Measurements from ENCODE around the gene ANKFY1.

ANKFY1 gene

GRCh38 chr17:4176808-4177472 lies 86.8 kb downstream of the ANKFY1 start:
- no peak for TF ChIP-seq CTCF (IDR thresholded peaks at IDR 0.05; ENCODE audit: insufficient read depth, low read length, missing control alignments)
- no peak for DNase-seq (ENCODE audit: low read depth, low spot score)
- POLR2A ChIA-PET: no interaction called here
- no peak overlapping the region for H3K4me3 ChIP-seq (ENCODE audit: low read depth, low read length)
- CTCF ChIA-PET: interaction anchor here (0.8 to 1.5 kb wide), 2 partner anchors 10 to 11 kb away, joined by 3 to 4 read pairs; no protein-coding TSS in a partner anchor

DNA sequence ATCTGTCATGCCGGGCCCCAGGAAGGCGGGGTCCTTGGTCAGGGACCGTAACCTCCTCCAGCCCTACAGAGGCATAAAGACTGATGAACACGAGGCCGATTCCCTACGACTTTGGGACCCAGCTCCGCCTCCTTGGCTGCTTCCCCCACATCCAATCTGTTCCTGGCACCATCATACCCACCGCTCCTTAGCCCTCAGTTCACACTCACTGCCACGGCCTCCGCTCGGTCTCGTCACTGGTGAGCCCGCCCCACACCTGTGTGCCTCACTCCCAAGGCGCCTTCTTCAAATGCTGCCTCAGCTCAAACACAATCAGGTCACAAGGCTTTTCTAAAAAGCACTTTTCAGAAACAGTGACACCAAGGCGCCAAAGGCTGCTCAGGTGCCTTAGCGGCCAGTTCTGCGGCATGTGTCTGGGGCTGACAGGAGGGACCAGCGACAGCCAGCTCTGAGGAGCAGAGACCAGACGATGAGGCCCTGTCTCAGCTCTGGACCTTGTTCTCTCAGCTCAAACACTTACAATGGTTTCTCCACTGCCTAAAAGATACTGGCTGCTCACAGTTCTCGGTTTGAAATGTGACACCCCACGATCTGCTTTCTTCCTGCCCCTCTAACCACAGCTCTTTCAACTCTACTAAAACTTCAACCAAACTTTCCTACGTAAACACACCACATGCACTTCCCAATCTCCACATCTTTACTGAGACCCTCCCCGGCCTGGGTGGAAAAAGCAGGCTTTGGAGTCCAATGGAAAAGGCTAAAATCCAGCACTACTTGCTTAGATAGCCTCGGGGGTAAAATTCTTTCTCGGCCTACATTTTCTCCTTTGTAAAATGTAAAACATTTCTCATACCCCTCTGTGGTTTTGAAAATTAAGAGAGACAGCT lies 87.6 kb downstream of the ANKFY1 start:
- no peak overlapping the region for H3K4me3 ChIP-seq (ENCODE audit: low read depth, low read length)
- ChIA-PET POLR2A (no interaction called here), CTCF (interaction anchor here (0.8 to 1.6 kb wide), 4 partner anchors 9 to 24 kb away, joined by 3 to 6 read pairs (median 4); no protein-coding TSS in a partner anchor)
- no peak for DNase-seq (ENCODE audit: low read depth, low spot score)
- no peak for TF ChIP-seq CTCF (IDR thresholded peaks at IDR 0.05; ENCODE audit: insufficient read depth, low read length, missing control alignments)

DNA sequence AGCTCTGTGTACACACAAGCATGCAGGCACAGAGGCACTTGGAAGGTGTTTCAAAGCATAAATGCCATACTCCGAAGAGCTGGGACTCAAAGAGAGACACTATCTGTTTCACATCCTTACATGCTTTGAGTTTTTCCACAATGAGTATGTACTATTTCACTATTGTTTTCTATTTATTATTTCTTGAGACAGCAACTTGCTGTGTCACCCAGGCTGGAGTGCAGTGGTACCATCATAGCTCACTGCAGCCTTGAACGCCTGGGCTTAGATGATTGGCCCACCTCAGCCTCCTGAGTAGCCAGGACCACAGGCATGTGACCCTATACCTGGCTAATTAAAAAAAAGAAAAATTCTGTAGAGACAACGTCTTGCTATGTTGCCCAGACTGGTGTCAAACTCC lies 89.2 kb downstream of the ANKFY1 start:
- ChIA-PET POLR2A (no interaction called here), CTCF (interaction anchor here (0.9 kb wide), 1 partner anchor 26 kb away, joined by 3 read pairs; no protein-coding TSS in a partner anchor)
- TF ChIP-seq CTCF (IDR thresholded peaks at IDR 0.05; ENCODE audit: insufficient read depth, low read length, missing control alignments): no peak
- no peak overlapping the region for H3K4me3 ChIP-seq (ENCODE audit: low read depth, low read length)
- no peak for DNase-seq (ENCODE audit: low read depth, low spot score)

- DNase-seq (ENCODE audit: low read depth, low spot score): no peak
- ChIA-PET POLR2A (no interaction called here), CTCF (interaction anchor here (0.9 kb wide), 1 partner anchor 27 kb away, joined by 3 read pairs; no protein-coding TSS in a partner anchor)
- no peak overlapping the region for H3K4me3 ChIP-seq (ENCODE audit: low read depth, low read length)
- TF ChIP-seq CTCF (IDR thresholded peaks at IDR 0.05; ENCODE audit: insufficient read depth, low read length, missing control alignments): no peak
These were observed 90.0 kb downstream of the ANKFY1 start for GRCh38 chr17:4173781-4174180.

GRCh38 chr17:4172356-4172755 lies 91.4 kb downstream of the ANKFY1 start:
- TF ChIP-seq CTCF (IDR thresholded peaks at IDR 0.05; ENCODE audit: insufficient read depth, low read length, missing control alignments): no peak
- POLR2A ChIA-PET: no interaction called here
- H3K4me3 ChIP-seq (ENCODE audit: low read depth, low read length): no peak overlapping the region
- no peak for DNase-seq (ENCODE audit: low read depth, low spot score)
- CTCF ChIA-PET: interaction anchor here (1.2 kb wide), 1 partner anchor 28 kb away, joined by 3 read pairs; no protein-coding TSS in a partner anchor

All from AG04449 (cell line).